ENCODE measurements around the gene FNDC3B.

Gene FNDC3B

DNA sequence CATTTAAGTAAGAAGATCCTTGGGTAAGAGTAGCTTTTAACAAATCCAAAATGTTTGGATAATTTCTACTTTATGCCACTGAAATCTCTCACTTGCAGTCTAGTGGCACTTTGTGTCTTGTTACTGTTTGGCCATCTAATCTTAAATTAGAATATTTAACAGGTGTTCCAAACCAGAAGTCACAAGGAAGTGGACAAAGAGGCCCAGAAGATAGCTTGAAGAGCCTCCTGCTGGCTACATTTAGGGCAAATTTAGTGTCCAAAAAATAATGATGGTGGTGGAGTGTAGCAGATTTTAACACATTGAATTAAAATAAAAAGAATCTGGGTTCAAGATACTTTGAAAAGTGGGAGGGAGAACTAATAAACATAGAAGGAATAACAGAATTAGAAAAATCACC lies 236.7 kb downstream of the FNDC3B start:
- CTCF ChIA-PET: interaction anchor here (0.6 kb wide), 1 partner anchor 216 kb away, joined by 3 read pairs; no protein-coding TSS in a partner anchor
- Histone ChIP-seq H3K9me3 (ENCODE audit: control insufficient read depth, insufficient read depth, low read depth, low read length) (no peaks in the 10 kb centered on the region), H3K4me1 (ENCODE audit: control insufficient read depth, insufficient read depth, low read length) (0 out of 2 replicates have a peak, but pooled peaks cover 2% of the 10 kb centered on the region), H3K36me3 (ENCODE audit: control insufficient read depth in 2 of 2, insufficient read depth in 1 of 2, low read length in 2 of 2) (no peaks in the 10 kb centered on the region), H3K4me3 (ENCODE audit: low read depth, low read length) (no peak overlapping the region), H3K27ac (ENCODE audit: extremely low read depth, low read depth, low read length) (no peak overlapping the region)
- POLR2A ChIA-PET: no interaction called here
- TF ChIP-seq ZNF366 (tag by site-specific recombination; conservative IDR thresholded peaks at IDR 0.05): no peak
- no peak for TF ChIP-seq KLF8 (tag by site-specific recombination; IDR thresholded peaks at IDR 0.05)
- TF ChIP-seq ZNF423 (tag by site-specific recombination; IDR thresholded peaks at IDR 0.05): no peak
- no peak for TF ChIP-seq ZNF626 (tag by site-specific recombination; IDR thresholded peaks at IDR 0.05)
- no peak for TF ChIP-seq YY1 (tag by site-specific recombination; IDR thresholded peaks at IDR 0.05)
- TF ChIP-seq, protein P1, sequence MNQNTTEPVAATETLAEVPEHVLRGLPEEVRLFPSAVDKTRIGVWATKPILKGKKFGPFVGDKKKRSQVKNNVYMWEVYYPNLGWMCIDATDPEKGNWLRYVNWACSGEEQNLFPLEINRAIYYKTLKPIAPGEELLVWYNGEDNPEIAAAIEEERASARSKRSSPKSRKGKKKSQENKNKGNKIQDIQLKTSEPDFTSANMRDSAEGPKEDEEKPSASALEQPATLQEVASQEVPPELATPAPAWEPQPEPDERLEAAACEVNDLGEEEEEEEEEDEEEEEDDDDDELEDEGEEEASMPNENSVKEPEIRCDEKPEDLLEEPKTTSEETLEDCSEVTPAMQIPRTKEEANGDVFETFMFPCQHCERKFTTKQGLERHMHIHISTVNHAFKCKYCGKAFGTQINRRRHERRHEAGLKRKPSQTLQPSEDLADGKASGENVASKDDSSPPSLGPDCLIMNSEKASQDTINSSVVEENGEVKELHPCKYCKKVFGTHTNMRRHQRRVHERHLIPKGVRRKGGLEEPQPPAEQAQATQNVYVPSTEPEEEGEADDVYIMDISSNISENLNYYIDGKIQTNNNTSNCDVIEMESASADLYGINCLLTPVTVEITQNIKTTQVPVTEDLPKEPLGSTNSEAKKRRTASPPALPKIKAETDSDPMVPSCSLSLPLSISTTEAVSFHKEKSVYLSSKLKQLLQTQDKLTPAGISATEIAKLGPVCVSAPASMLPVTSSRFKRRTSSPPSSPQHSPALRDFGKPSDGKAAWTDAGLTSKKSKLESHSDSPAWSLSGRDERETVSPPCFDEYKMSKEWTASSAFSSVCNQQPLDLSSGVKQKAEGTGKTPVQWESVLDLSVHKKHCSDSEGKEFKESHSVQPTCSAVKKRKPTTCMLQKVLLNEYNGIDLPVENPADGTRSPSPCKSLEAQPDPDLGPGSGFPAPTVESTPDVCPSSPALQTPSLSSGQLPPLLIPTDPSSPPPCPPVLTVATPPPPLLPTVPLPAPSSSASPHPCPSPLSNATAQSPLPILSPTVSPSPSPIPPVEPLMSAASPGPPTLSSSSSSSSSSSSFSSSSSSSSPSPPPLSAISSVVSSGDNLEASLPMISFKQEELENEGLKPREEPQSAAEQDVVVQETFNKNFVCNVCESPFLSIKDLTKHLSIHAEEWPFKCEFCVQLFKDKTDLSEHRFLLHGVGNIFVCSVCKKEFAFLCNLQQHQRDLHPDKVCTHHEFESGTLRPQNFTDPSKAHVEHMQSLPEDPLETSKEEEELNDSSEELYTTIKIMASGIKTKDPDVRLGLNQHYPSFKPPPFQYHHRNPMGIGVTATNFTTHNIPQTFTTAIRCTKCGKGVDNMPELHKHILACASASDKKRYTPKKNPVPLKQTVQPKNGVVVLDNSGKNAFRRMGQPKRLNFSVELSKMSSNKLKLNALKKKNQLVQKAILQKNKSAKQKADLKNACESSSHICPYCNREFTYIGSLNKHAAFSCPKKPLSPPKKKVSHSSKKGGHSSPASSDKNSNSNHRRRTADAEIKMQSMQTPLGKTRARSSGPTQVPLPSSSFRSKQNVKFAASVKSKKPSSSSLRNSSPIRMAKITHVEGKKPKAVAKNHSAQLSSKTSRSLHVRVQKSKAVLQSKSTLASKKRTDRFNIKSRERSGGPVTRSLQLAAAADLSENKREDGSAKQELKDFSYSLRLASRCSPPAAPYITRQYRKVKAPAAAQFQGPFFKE (tag by site-specific recombination; IDR thresholded peaks at IDR 0.05; ENCODE audit: borderline replicate concordance): no peak

DNA sequence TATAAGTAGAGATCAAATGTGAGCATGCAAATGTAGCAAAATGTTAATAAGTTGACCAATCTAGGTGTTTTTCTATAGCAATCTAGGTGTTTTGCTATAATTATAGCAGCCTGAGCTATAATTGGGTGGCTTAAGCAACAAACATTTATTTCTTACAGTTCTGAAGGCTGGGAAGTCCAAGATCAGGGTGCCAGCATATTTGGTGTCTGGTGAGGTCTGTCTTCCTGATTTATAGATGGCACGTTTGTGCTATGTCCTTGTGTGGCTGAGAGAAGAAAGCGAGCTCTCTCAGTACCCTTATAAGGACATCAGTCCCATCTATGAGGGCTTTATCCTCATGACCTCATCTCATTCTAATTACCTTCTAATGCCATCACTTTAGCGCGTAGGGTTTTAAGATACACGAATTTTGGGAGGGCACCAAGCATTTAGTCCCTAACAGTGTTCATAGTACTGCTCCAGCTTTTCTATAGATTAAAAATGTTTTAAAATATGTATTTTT lies 237.8 kb downstream of the FNDC3B start:
- no peak for TF ChIP-seq SP3 (tag by site-specific recombination; IDR thresholded peaks at IDR 0.05)
- TF ChIP-seq ZNF391 (tag by site-specific recombination; IDR thresholded peaks at IDR 0.05; ENCODE audit: borderline replicate concordance, low read depth): no peak
- no peak for TF ChIP-seq ZNF112 (tag by site-specific recombination; IDR thresholded peaks at IDR 0.05)
- TF ChIP-seq, protein P2, sequence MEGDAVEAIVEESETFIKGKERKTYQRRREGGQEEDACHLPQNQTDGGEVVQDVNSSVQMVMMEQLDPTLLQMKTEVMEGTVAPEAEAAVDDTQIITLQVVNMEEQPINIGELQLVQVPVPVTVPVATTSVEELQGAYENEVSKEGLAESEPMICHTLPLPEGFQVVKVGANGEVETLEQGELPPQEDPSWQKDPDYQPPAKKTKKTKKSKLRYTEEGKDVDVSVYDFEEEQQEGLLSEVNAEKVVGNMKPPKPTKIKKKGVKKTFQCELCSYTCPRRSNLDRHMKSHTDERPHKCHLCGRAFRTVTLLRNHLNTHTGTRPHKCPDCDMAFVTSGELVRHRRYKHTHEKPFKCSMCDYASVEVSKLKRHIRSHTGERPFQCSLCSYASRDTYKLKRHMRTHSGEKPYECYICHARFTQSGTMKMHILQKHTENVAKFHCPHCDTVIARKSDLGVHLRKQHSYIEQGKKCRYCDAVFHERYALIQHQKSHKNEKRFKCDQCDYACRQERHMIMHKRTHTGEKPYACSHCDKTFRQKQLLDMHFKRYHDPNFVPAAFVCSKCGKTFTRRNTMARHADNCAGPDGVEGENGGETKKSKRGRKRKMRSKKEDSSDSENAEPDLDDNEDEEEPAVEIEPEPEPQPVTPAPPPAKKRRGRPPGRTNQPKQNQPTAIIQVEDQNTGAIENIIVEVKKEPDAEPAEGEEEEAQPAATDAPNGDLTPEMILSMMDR (tag by site-specific recombination; IDR thresholded peaks at IDR 0.05): no peak
- TF ChIP-seq ZNF624 (tag by site-specific recombination; IDR thresholded peaks at IDR 0.05): no peak
- POLR2A ChIA-PET: no interaction called here
- 0 out of 2 replicates have a peak, but pooled peaks cover 2% of the 10 kb centered on the region for H3K4me1 ChIP-seq (ENCODE audit: control insufficient read depth, insufficient read depth, low read length)
- H3K9me3 ChIP-seq (ENCODE audit: control insufficient read depth, insufficient read depth, low read depth, low read length): no peaks in the 10 kb centered on the region
- no peak overlapping the region for H3K27ac ChIP-seq (ENCODE audit: extremely low read depth, low read depth, low read length)
- H3K4me3 ChIP-seq (ENCODE audit: low read depth, low read length): no peak overlapping the region
- CTCF ChIA-PET: interaction anchor here (0.6 kb wide), 1 partner anchor 81 kb away, joined by 3 read pairs; no protein-coding TSS in a partner anchor
- no peaks in the 10 kb centered on the region for H3K36me3 ChIP-seq (ENCODE audit: control insufficient read depth in 2 of 2, insufficient read depth in 1 of 2, low read length in 2 of 2)

DNA sequence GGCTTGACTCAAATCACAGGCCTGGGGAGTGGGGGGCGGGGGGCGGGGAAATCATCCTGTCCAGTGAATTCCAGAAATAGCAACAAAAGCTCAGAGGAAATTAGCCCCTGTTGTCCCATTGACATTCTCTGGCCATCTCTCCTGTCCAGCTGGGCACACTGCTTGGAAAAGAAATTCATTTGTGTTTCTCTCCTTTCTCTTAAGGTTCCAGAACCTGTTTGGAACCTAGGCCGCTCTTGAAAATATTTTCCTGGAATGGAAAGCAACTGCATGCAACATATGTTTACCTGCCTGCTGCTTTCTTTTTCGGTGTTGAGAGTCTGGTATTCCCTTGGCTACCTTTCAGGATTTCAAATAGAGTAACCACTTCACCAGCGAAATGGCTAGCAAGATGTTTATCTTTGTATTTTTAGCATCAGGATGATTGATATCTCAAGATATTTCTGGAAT lies 239.8 kb downstream of the FNDC3B start:
- POLR2A ChIA-PET: no interaction called here
- H3K9me3 ChIP-seq (ENCODE audit: control insufficient read depth, insufficient read depth, low read depth, low read length): no peaks in the 10 kb centered on the region
- H3K36me3 ChIP-seq (ENCODE audit: control insufficient read depth in 2 of 2, insufficient read depth in 1 of 2, low read length in 2 of 2): no peaks in the 10 kb centered on the region
- no peak overlapping the region for H3K4me3 ChIP-seq (ENCODE audit: low read depth, low read length)
- CTCF ChIA-PET: no interaction called here
- TF ChIP-seq HOXC10 (CRISPR knock-in tag; IDR thresholded peaks at IDR 0.05): no peak
- TF ChIP-seq, protein P3, sequence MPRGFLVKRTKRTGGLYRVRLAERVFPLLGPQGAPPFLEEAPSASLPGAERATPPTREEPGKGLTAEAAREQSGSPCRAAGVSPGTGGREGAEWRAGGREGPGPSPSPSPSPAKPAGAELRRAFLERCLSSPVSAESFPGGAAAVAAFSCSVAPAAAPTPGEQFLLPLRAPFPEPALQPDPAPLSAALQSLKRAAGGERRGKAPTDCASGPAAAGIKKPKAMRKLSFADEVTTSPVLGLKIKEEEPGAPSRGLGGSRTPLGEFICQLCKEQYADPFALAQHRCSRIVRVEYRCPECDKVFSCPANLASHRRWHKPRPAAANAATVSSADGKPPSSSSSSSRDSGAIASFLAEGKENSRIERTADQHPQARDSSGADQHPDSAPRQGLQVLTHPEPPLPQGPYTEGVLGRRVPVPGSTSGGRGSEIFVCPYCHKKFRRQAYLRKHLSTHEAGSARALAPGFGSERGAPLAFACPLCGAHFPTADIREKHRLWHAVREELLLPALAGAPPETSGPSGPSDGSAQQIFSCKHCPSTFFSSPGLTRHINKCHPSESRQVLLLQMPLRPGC (tag by site-specific recombination; IDR thresholded peaks at IDR 0.05): no peak
- no peak for TF ChIP-seq ZNF2 (tag by site-specific recombination; IDR thresholded peaks at IDR 0.05)
- TF ChIP-seq, protein P4, sequence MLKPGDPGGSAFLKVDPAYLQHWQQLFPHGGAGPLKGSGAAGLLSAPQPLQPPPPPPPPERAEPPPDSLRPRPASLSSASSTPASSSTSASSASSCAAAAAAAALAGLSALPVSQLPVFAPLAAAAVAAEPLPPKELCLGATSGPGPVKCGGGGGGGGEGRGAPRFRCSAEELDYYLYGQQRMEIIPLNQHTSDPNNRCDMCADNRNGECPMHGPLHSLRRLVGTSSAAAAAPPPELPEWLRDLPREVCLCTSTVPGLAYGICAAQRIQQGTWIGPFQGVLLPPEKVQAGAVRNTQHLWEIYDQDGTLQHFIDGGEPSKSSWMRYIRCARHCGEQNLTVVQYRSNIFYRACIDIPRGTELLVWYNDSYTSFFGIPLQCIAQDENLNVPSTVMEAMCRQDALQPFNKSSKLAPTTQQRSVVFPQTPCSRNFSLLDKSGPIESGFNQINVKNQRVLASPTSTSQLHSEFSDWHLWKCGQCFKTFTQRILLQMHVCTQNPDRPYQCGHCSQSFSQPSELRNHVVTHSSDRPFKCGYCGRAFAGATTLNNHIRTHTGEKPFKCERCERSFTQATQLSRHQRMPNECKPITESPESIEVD (tag by site-specific recombination; IDR thresholded peaks at IDR 0.05): peak; percentile 26; the same call in 1 of the 2 replicates
- no peak for TF ChIP-seq REPIN1 (tag by site-specific recombination; IDR thresholded peaks at IDR 0.05; ENCODE audit: low read depth)
- no peak for TF ChIP-seq ZNF223 (tag by site-specific recombination; IDR thresholded peaks at IDR 0.05)
- no peaks in the 10 kb centered on the region for H3K4me1 ChIP-seq (ENCODE audit: control insufficient read depth, insufficient read depth, low read length)
- H3K27ac ChIP-seq (ENCODE audit: extremely low read depth, low read depth, low read length): no peak overlapping the region
